Upper lobe of right lung (tissue), 1 donor: Measurements from ENCODE around the gene OR2AE1. TPM values are rescaled to one million over a fixed set of nuclear protein-coding genes. Genes with fewer than 3 reads are reported as not detected.
"Not testable (repeated sequence)": the region's sequence is repeated elsewhere in the genome, so short reads cannot be mapped to it uniquely, and the experiment has no call there.

Source experiments
- ATAC-seq: fragments of 200-7000 bp; cut with Tn5 transposase; one replicate; pipeline ENCODE4 v1.9.1; 2020; ENCODE audit warnings: mild to moderate bottlenecking, moderate library complexity
- DNase-seq: peaks from one replicate; pipeline ENCODE4 v3.0.0-alpha.2; 2020
- H3K27ac ChIP-seq: fragments of 200-600 bp; one replicate; pipeline ENCODE4 v1.8.0; 2022
- H3K27me3 ChIP-seq: fragments of 200-600 bp; one replicate; pipeline ENCODE4 v1.8.0; 2022; ENCODE audit warnings: mild to moderate bottlenecking
- H3K36me3 ChIP-seq: fragments of 200-600 bp; one replicate; pipeline ENCODE4 v1.8.0; 2022
- H3K4me1 ChIP-seq: fragments of 200-600 bp; one replicate; pipeline ENCODE4 v1.8.0; 2022
- H3K4me3 ChIP-seq: fragments of 200-600 bp; one replicate; pipeline ENCODE4 v1.8.0; 2022; ENCODE audit warnings: mild to moderate bottlenecking
- H3K9me3 ChIP-seq: fragments of 200-600 bp; one replicate; pipeline ENCODE4 v1.8.0; 2022
- CTCF ChIP-seq: fragments of 200-600 bp; IDR thresholded peaks from one replicate; pipeline ENCODE4 v1.8.0; 2022; ENCODE audit warnings: antibody characterized with exemption
- intact Hi-C: fragments of 100-400 bp; cut with DNase I; formaldehyde crosslinking; loops from one replicate; pipeline ENCODE4 v1.11.0; 2022
- total RNA-seq: library from RNA; stranded (reverse); fragmentation: NEBNext Ultra II Directional; extraction: Animal tissue kit (Norgen Biotek cat#: 25700); gene quantifications from one replicate; pipeline ENCODE4 v1.2.1, GENCODE V29; 2021
- donor health status: DM: no; HTN: yes; CAD: no; lungs with severe emphysema.

Gene OR2AE1
- total RNA-seq, 1 donor from 2014 or later = not detected

GRCh38 chr7:99898023-99898357 lies 21.2 kb upstream of the OR2AE1 start:
- no peak for TF ChIP-seq CTCF
- no peak for ATAC-seq
- no peak overlapping the region for H3K4me3 ChIP-seq

GRCh38 chr7:99897322-99898022 lies 20.6 kb upstream of the OR2AE1 start:
- Histone ChIP-seq H3K9me3 (no peaks in the 10 kb centered on the region), H3K4me3 (no peak overlapping the region), H3K27me3 (no peaks in the 10 kb centered on the region), H3K4me1 (no peaks in the 10 kb centered on the region), H3K27ac (no peak overlapping the region), H3K36me3 (peaks cover 49% of the 10 kb centered on the region)
- no peak for TF ChIP-seq CTCF
- ATAC-seq (peak; percentile 9), DNase-seq (no peak)
- intact Hi-C loops = no loop called here

More at GRCh38 chr7:99898023-99898357, 21.2 kb upstream of the OR2AE1 start:
- no peak for DNase-seq
- H3K4me1 ChIP-seq = no peaks in the 10 kb centered on the region
- no peak overlapping the region for H3K27ac ChIP-seq
- no peaks in the 10 kb centered on the region for H3K9me3 ChIP-seq
- peaks cover 50% of the 10 kb centered on the region for H3K36me3 ChIP-seq
- H3K27me3 ChIP-seq = no peaks in the 10 kb centered on the region
- intact Hi-C loops = no loop called here

GRCh38 chr7:99894738-99895137 lies 17.9 kb upstream of the OR2AE1 start:
- ATAC-seq = no peak
- intact Hi-C loops = no loop called here
- Histone ChIP-seq H3K9me3 (no peaks in the 10 kb centered on the region), H3K36me3 (peaks cover 48% of the 10 kb centered on the region), H3K27me3 (no peaks in the 10 kb centered on the region), H3K4me1 (no peaks in the 10 kb centered on the region), H3K27ac (no peak overlapping the region), H3K4me3 (no peak overlapping the region)
- TF ChIP-seq CTCF = no peak
- DNase-seq = no peak

GRCh38 chr7:99893280-99893679 lies 16.4 kb upstream of the OR2AE1 start:
- ATAC-seq = no peak
- Histone ChIP-seq H3K9me3 (no peaks in the 10 kb centered on the region), H3K36me3 (peaks cover 38% of the 10 kb centered on the region), H3K27me3 (no peaks in the 10 kb centered on the region), H3K27ac (no peak overlapping the region), H3K4me3 (no peak overlapping the region), H3K4me1 (no peaks in the 10 kb centered on the region)
- no peak for DNase-seq
- no peak for TF ChIP-seq CTCF
- intact Hi-C loops = no loop called here

GRCh38 chr7:99890348-99890747 lies 13.5 kb upstream of the OR2AE1 start:
- DNase-seq, H3K27ac ChIP-seq, H3K9me3 ChIP-seq, H3K4me1 ChIP-seq, H3K4me3 ChIP-seq, H3K27me3 ChIP-seq, ATAC-seq, intact Hi-C loops: not testable (repeated sequence)
- peaks cover 34% of the 10 kb centered on the region for H3K36me3 ChIP-seq

- H3K27ac ChIP-seq, intact Hi-C loops, H3K4me1 ChIP-seq, H3K27me3 ChIP-seq, ATAC-seq, H3K9me3 ChIP-seq, H3K4me3 ChIP-seq, DNase-seq: not testable (repeated sequence)
- peaks cover 34% of the 10 kb centered on the region for H3K36me3 ChIP-seq
Observed at GRCh38 chr7:99888366-99888765, 11.5 kb upstream of the OR2AE1 start.

- intact Hi-C loops = no loop called here
- H3K4me3 ChIP-seq = no peak overlapping the region
- H3K27ac ChIP-seq = no peak overlapping the region
- no peak for ATAC-seq
- H3K27me3 ChIP-seq = no peaks in the 10 kb centered on the region
- no peak for DNase-seq
- no peak for TF ChIP-seq CTCF
- no peaks in the 10 kb centered on the region for H3K36me3 ChIP-seq
- H3K9me3 ChIP-seq = no peaks in the 10 kb centered on the region
- H3K4me1 ChIP-seq = no peaks in the 10 kb centered on the region
Observed at GRCh38 chr7:99881370-99881769, 4.5 kb upstream of the OR2AE1 start.
